ENCODE results near the gene IGF1.

DNA sequence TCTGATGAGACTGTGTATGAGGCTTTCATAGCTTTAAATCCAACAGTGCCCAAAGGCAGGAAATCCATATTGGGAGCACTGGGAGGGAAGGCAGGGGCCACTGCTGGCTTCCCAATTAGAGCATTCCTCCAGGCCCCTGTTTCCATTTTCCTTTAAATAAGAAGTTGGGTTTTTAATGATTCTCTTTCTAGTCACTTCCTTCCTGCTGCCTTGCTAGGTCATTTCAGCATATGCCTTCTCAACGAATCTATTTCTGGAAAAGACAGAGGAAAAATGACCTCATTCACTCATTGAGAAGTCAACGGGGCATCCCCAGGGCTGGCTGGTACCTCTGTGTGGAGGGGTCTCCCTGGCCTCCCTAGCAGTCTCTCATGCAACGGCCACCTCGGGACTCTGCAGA lies 43.5 kb downstream of the IGF1 start:
- TF ChIP-seq POLR2AphosphoS5 (IDR thresholded peaks at IDR 0.05; ENCODE audit: low read depth, low read length) (no peak), POLR2A (IDR thresholded peaks at IDR 0.05; ENCODE audit: low read depth, low read length) (no peak)
